IMR-90 (cell line): ENCODE data around the gene LRP1B.

Source experiments
- CTCF ChIP-seq: conservative IDR thresholded peaks from 2 replicates; pipeline ENCODE4 v1.5.1; 2012; ENCODE audit warnings: mild to moderate bottlenecking, low read depth, low read length, improper control_type of control experiment
- TF ChIP-seq, protein P1 (sequence below): fragments of 150-350 bp; IDR thresholded peaks from 2 replicates; pipeline ENCODE4 v1.6.1; 2016; ENCODE audit warnings: low read depth, mild to moderate bottlenecking, low read length, moderate library complexity, borderline replicate concordance

GRCh38 chr2:140203347-140203746 lies 1927.5 kb downstream of the LRP1B start:
- TF ChIP-seq, protein P1, sequence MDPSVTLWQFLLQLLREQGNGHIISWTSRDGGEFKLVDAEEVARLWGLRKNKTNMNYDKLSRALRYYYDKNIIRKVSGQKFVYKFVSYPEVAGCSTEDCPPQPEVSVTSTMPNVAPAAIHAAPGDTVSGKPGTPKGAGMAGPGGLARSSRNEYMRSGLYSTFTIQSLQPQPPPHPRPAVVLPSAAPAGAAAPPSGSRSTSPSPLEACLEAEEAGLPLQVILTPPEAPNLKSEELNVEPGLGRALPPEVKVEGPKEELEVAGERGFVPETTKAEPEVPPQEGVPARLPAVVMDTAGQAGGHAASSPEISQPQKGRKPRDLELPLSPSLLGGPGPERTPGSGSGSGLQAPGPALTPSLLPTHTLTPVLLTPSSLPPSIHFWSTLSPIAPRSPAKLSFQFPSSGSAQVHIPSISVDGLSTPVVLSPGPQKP: no peak
- TF ChIP-seq CTCF: no peak
